ENCODE data around the gene TPST1.

GRCh38 chr7:66326501-66327215 is 121.5 kb downstream of the TPST1 start:
- TF ChIP-seq SIX5 (IDR thresholded peaks at IDR 0.05; ENCODE audit: borderline replicate concordance in 1 of 2, insufficient read depth in 1 of 2, low read depth in 1 of 2, low read length in 2 of 2) = no peak
- TF ChIP-seq USF1 (CRISPR knock-in tag; IDR thresholded peaks at IDR 0.05) = no peak
- no peak for TF ChIP-seq RREB1 (CRISPR knock-in tag; IDR thresholded peaks at IDR 0.05)
- no peak for TF ChIP-seq ATF2 (CRISPR knock-in tag; IDR thresholded peaks at IDR 0.05)
- TF ChIP-seq CTCF (IDR thresholded peaks at IDR 0.05 in 2 of 3, conservative IDR thresholded peaks at IDR 0.05 in 1 of 3; ENCODE audit: insufficient read depth in 2 of 3, low read depth in 1 of 3, low read length in 3 of 3) = no peak
- TF ChIP-seq ATF7 (IDR thresholded peaks at IDR 0.05) = no peak
- no peak for TF ChIP-seq MIER1 (IDR thresholded peaks at IDR 0.05; ENCODE audit: low read depth)
- TF ChIP-seq SRF (CRISPR knock-in tag; IDR thresholded peaks at IDR 0.05) = no peak
- TF ChIP-seq FOXM1 (IDR thresholded peaks at IDR 0.05; ENCODE audit: low read depth) = no peak
- no peak for TF ChIP-seq FOXM1 (CRISPR knock-in tag; IDR thresholded peaks at IDR 0.05; ENCODE audit: low read depth)
- TF ChIP-seq TCF7L2 (IDR thresholded peaks at IDR 0.05; ENCODE audit: low read depth, low read length) = no peak
- no peak for TF ChIP-seq ZNF324 (CRISPR knock-in tag; IDR thresholded peaks at IDR 0.05)

Measured in K562 (cell line).